ENCODE results near the gene EMP1. TPM values are rescaled to one million over a fixed set of nuclear protein-coding genes. Genes with fewer than 3 reads are reported as not detected.

Gene EMP1
- total and polyA plus RNA-seq, 12 donors: 46.2 to 403 (median 88.5) TPM

GRCh38 chr12:13177373-13177772, 19.2 kb upstream of the EMP1 start:
- DNase-seq (no peak), ATAC-seq (no peak)
- H3K9me3 ChIP-seq: no peaks in the 10 kb centered on the region
- H3K27me3 ChIP-seq: peaks cover 0 to 8% (median 0%) of the 10 kb centered on the region in 7 donors
- 81 to 83% methylated on average over 4 of the region's 4 CpGs for WGBS, 2 donors
- TF ChIP-seq, protein P1, sequence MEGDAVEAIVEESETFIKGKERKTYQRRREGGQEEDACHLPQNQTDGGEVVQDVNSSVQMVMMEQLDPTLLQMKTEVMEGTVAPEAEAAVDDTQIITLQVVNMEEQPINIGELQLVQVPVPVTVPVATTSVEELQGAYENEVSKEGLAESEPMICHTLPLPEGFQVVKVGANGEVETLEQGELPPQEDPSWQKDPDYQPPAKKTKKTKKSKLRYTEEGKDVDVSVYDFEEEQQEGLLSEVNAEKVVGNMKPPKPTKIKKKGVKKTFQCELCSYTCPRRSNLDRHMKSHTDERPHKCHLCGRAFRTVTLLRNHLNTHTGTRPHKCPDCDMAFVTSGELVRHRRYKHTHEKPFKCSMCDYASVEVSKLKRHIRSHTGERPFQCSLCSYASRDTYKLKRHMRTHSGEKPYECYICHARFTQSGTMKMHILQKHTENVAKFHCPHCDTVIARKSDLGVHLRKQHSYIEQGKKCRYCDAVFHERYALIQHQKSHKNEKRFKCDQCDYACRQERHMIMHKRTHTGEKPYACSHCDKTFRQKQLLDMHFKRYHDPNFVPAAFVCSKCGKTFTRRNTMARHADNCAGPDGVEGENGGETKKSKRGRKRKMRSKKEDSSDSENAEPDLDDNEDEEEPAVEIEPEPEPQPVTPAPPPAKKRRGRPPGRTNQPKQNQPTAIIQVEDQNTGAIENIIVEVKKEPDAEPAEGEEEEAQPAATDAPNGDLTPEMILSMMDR (IDR thresholded peaks at IDR 0.05): no peak
- H3K4me3 ChIP-seq: no peak overlapping the region
- no peaks in the 10 kb centered on the region for H3K36me3 ChIP-seq
- H3K4me1 ChIP-seq: peaks cover 10 to 36% (median 23%) of the 10 kb centered on the region in 9 donors
- intact Hi-C loops (cut with DNase I): no loop called here
- H3K27ac ChIP-seq: no peak overlapping the region

DNA sequence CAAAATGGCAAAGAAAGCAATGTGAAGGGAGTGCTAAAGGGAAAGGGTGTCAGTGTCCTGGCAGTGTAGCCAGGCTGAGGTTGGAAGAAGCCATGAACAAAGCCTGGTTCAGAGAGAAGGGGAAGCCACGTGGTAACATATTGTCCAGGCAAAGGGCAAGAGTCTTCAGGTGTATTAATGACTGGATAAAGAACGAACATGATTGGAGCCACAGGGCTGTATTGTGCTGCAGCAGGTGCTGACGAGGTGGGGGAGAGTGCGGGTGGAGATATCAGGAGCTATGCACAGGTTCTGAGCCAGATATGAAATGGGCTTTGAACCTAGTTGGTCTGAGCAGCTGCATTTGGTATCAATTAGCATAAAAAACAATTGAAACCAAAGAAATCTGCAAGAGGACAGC, 18.6 kb upstream of the EMP1 start:
- H3K4me3 ChIP-seq: no peak overlapping the region
- no peaks in the 10 kb centered on the region for H3K36me3 ChIP-seq
- intact Hi-C loops (cut with DNase I): no loop called here
- DNase-seq (no peak), ATAC-seq (no peak)
- TF ChIP-seq, protein P1 (IDR thresholded peaks at IDR 0.05): no peak
- WGBS, 2 donors: 94 to 97% methylated on average over 4 of the region's 4 CpGs
- H3K27me3 ChIP-seq: peaks cover 0 to 13% (median 0%) of the 10 kb centered on the region in 7 donors
- H3K4me1 ChIP-seq: peaks cover 10 to 31% (median 22%) of the 10 kb centered on the region in 9 donors
- peak overlapping the region in 1 of 10 donors; percentile 74 for H3K27ac ChIP-seq
- no peaks in the 10 kb centered on the region for H3K9me3 ChIP-seq

DNA sequence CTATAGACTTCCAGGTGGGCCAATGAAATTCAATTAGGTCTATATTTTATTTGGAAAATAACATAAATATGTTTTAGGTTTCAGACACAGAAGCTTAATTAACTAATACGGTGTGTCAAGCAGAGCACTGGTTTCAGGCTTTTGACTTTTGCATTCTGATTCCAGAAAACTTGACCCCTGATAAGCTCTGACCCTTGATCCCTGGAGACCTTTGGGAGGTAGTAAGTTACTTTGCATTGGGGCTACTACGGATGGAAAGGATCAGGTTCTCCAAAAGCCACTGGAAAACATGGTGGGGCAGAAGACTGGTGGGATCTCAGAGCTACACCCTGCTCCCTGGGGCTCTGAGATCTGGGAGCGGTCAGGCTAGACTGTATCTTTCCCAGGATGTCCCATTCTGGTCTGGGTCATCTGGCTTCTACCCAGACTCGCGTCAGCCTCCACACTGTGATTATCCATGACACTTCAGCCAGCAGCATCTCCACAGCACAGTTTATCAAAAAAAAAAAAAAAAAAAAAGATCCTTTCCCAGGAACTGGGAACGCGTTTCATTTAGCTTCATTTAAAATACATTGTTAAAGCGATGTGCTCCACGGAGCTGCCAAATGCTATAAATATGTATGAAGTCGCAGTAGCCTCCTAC, 17.8 kb upstream of the EMP1 start:
- H3K4me3 ChIP-seq: peak overlapping the region in 3 of 10 donors; percentile 0 to 13 (median 2)
- ATAC-seq (peak; percentile 66 to 88 (median 78)), DNase-seq (peak; percentile 43 to 44)
- H3K4me1 ChIP-seq: peaks cover 10 to 30% (median 22%) of the 10 kb centered on the region in 9 donors
- TF ChIP-seq, protein P1 (IDR thresholded peaks at IDR 0.05): no peak
- 21 to 22% methylated on average over 10 of the region's 10 CpGs for WGBS, 2 donors
- intact Hi-C loops (cut with DNase I): no loop called here
- H3K27ac ChIP-seq: peak overlapping the region in 8 of 10 donors; percentile 8 to 80 (median 56)
- no peaks in the 10 kb centered on the region for H3K36me3 ChIP-seq
- H3K27me3 ChIP-seq: peaks cover 0 to 13% (median 0%) of the 10 kb centered on the region in 7 donors
- H3K9me3 ChIP-seq: no peaks in the 10 kb centered on the region

DNA sequence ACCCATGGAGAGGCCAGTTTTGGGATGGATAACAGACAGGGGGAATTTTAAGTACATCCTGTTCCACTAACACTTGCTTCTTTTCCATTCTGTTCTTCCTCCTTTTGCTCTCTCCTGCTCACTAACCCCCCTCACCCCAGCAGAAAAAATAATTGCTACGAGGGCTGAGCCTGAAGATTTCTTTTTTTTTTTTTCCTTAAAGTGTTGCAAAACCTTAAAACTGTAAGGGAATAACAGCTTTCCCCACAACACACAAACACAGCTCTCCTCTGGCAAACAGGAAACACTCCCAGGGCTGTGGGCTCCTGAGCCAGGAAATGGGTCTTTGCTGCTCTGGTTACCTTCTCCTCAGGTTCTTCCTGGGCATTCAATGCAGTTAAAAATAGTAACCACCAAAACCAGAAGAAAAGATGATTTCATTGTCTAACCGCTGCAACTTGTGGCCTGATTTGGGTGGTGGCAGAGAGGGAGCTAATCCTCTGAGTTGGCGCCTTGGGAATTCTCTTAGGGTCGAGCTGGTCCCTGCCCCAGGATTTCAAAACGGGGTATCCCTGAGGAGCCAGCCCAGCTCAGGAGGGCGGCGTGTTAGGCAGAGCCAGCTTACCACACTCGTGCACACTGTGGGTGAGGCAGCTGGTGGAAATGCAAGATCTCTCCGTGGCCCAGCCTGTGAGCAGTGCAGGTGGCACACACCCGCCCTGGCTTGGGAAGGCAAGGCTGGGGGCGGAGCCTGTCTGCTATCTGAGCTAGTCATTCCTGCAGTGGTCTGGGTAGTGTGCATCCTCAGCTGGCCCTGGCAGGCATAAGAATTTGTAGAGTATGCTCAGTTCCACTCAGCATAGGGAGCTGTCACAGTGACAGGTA, 17.1 kb upstream of the EMP1 start:
- intact Hi-C loops (cut with DNase I): no loop called here
- WGBS, 2 donors: 21 to 32% methylated on average over 11 of the region's 11 CpGs

More for the DNA sequence above, 17.1 kb upstream of the EMP1 start:
- Histone ChIP-seq H3K27ac (peak overlapping the region; percentile 8 to 80 (median 54)), H3K27me3 (peaks cover 0 to 13% (median 0%) of the 10 kb centered on the region in 7 donors), H3K36me3 (no peaks in the 10 kb centered on the region), H3K4me1 (peaks cover 10 to 23% (median 18%) of the 10 kb centered on the region in 9 donors), H3K4me3 (peak overlapping the region in 3 of 10 donors; percentile 0 to 13 (median 2)), H3K9me3 (no peaks in the 10 kb centered on the region)
- ATAC-seq (peak; percentile 51 to 91 (median 74)), DNase-seq (peak in 1 of 2 donors; percentile 46)
- TF ChIP-seq, protein P1 (IDR thresholded peaks at IDR 0.05): no peak
